Measurements from ENCODE around the gene SSU72.
"Not testable (repeated sequence)": the region's sequence is repeated elsewhere in the genome, so short reads cannot be mapped to it uniquely, and the experiment has no call there.

The SSU72 gene

GRCh38 chr1:1495461-1495975 is 79.1 kb downstream of the SSU72 start:
- DNase-seq (ENCODE audit: low read depth): not testable (repeated sequence)

DNA sequence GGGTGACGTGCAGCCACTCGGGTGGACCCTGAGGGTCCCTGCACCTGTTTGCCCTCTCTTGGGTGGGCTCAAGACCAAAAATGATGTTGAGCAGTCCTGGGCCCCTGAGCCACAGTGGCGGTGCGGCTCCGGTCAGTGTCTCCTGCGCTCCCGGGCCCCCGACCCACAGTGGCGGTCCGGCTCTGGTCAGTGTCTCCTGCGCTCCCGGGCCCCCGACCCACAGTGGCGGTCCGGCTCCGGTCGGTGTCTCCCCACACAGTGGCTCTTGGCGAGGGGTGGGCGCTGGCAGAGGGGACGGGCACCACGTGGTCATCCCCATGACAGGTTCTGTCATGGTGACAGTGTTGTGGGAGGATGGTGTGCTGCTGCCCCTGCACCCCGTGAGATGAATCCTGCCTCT is 80.4 kb downstream of the SSU72 start:
- DNase-seq (ENCODE audit: low read depth): not testable (repeated sequence)

Data from ELR (cell line).